ENCODE data around the gene BCL11B. TPM values are rescaled to one million over a fixed set of nuclear protein-coding genes. Genes with fewer than 3 reads are reported as not detected.

The BCL11B gene
- total RNA-seq, 4 donors from 2014 or later, result 0.68 to 1.5 (median 0.85) TPM

DNA sequence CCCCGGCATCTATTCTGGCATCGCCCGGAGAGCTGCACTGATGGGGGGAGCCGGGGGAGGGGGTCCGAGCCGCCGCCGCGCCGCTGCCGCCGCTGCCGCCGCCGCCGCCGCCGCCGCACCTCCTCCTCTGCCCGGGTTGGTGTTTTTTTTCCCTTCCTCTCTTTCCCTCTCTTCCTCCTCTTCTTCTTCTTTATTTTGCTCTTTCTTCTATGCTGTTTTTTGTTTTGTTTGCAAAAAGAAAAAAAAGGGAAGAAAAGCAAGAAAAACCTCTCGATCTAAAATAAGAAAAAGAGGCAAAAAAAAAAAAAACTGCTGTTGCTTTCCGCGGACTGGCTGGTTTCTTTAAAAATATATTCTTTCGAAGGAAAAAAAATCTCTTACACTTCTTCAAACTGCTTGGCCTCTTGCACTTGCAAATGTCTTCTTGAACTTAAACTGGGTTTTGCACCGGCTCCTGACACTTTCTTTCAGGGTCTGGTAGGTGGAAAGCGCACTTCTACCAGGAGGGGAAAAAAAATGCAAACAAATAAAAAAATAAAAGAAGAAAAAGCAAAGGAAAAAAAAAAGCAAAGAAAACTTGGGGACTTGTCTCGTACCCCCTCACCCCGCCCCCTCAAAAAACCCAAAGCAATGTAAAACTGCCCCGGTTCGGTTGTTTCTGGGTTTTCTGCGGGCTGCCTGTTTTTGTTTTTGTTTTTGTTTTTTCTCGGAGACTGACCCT is 616 bp downstream of the BCL11B start:
- TF ChIP-seq, protein P1, sequence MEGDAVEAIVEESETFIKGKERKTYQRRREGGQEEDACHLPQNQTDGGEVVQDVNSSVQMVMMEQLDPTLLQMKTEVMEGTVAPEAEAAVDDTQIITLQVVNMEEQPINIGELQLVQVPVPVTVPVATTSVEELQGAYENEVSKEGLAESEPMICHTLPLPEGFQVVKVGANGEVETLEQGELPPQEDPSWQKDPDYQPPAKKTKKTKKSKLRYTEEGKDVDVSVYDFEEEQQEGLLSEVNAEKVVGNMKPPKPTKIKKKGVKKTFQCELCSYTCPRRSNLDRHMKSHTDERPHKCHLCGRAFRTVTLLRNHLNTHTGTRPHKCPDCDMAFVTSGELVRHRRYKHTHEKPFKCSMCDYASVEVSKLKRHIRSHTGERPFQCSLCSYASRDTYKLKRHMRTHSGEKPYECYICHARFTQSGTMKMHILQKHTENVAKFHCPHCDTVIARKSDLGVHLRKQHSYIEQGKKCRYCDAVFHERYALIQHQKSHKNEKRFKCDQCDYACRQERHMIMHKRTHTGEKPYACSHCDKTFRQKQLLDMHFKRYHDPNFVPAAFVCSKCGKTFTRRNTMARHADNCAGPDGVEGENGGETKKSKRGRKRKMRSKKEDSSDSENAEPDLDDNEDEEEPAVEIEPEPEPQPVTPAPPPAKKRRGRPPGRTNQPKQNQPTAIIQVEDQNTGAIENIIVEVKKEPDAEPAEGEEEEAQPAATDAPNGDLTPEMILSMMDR (IDR thresholded peaks at IDR 0.05; ENCODE audit: low read depth), result no peak

DNA sequence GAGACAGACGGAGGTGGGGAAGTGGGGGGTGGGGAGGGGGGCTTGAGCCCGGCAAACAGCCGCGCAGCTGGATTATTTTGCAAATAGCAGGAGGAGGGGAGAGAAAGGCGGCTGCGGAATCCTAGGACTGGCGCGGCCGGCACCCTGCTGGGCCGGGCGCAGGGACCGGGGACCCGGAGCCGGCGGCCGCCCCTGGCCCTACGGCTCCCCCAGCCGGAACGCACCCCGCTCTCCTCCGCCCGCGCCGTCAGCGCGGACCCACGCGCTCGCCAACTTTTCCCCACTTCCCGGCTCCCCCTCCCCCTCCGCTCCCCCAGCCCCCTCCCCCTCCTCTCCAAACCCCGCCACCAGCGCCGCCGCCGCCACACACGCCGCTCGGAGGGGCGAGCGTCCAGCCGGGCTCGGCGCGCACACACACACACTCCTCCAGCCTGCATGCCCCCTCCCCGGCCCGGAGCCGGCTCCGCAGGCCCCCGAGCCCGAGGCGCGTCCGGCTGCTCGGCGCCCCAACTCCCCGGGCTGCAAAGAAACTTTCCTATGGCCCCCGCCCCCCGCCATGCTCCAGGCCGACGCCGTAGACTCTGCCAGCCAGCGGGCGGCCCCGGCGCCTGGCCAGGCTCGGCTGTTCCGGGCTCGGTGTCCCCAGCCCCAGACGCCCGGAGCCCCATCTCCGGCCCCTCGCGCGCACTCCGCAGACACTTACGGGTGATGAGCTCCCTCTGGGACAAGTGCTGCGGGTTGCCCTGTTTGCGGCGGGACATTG is 1.4 kb downstream of the BCL11B start:
- TF ChIP-seq, protein P1 (IDR thresholded peaks at IDR 0.05; ENCODE audit: low read depth), result no peak

DNA sequence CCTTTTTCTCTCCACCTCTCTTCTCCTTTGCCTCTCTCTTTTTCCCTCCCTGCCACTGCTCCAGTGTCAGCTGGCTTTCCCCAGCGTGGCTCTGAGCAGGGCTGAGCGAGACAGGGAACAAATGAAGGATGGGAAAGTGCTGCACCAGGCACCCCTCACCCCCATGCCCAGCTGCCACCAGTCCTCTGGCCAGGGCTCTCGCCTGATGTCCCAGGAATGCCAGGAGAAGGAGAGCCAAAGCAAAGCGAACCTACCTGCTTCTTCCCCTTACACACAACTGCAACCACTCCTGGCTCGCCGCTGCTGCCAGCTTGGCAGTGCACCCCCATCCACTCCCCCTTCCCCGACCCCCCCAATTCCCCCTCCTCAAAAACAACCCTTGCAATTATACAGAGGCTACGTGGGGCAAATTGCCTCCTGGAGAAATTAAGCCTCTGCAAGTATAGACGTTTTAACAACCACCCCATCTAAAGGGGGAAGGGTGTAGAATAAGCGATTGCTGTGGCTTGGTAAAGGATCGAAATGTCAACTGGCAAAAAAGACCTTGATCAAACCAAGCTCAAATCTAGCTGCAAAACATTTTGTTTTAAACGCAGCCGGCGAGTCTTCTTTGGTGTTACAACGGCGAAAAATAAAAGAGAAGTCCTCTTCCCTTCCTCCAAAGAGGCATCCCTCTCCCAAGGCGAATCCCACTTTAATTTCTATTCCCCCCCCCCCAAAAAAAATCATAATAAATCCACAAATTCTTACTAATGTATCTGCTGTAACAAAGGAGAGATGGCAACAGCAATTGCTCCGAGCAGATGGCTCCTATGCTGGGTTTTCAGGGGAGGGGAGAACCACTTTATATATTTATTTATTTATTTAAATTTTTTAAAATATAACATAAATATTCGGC is 2.9 kb downstream of the BCL11B start:
- TF ChIP-seq, protein P1 (IDR thresholded peaks at IDR 0.05; ENCODE audit: low read depth), result no peak

DNA sequence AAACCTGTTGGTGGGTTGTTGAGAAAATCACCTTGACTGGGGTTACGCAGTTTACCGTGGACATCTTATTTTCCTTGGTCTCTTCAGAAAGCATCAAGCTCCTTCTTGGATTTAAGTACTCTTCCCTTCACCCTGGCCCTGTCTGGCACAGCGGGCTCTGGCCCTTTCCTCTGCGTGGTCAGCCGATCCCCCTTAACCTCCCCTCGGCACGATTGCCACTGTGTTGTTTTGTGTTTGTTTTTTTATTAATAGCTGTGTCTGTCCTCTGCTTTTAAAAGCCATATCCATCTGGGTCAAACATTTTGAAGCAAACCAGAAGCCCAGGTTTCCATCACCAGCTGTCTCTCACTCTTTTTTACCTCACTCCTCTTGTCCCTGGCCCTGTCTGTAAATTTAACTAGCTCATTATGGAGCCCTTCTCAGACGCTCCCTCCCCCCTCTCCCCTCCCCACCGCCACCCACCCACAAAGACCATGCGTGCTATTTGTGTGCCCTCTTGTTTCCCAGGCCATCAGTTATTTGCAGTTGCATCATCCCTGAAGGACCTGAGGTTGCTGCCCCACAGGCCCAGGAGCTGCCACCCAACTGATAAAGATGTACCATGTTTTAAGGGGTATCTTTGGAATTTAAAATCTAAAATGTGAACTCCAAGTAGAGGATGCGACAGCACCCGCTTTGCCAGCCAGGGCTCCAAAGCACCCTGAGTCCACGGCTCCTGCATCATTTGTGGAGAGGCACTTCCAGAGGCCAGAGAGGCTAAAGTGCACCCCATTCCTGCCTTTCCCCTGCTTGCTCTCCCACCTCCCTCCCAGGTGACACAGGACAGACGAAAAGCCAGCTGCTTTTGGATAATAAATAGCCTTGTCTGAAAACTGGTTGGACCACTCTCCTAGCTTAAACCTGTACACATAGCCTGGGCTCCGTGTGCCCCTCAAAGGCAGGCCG is 3.9 kb downstream of the BCL11B start:
- TF ChIP-seq, protein P1 (IDR thresholded peaks at IDR 0.05; ENCODE audit: low read depth), result no peak

DNA sequence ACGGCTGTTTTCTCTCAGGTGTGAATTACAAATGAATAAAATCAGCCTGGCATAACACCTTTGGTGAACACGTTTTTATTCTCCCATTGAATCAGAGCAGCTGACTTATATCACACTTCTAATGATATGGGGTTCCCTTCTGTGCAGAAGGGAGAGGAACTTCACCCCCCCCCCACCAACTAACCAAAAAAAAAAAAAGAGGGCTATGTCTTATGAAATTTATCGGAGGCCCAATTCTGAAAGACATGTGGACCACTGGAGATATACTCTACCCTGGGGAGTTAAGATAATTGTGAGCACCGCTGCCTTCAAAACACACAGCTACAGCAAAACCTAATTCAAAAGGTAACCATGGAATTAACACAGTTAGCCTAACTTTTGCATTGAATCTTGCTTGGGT is 4.6 kb downstream of the BCL11B start:
- TF ChIP-seq, protein P1 (IDR thresholded peaks at IDR 0.05; ENCODE audit: low read depth), result no peak

DNA sequence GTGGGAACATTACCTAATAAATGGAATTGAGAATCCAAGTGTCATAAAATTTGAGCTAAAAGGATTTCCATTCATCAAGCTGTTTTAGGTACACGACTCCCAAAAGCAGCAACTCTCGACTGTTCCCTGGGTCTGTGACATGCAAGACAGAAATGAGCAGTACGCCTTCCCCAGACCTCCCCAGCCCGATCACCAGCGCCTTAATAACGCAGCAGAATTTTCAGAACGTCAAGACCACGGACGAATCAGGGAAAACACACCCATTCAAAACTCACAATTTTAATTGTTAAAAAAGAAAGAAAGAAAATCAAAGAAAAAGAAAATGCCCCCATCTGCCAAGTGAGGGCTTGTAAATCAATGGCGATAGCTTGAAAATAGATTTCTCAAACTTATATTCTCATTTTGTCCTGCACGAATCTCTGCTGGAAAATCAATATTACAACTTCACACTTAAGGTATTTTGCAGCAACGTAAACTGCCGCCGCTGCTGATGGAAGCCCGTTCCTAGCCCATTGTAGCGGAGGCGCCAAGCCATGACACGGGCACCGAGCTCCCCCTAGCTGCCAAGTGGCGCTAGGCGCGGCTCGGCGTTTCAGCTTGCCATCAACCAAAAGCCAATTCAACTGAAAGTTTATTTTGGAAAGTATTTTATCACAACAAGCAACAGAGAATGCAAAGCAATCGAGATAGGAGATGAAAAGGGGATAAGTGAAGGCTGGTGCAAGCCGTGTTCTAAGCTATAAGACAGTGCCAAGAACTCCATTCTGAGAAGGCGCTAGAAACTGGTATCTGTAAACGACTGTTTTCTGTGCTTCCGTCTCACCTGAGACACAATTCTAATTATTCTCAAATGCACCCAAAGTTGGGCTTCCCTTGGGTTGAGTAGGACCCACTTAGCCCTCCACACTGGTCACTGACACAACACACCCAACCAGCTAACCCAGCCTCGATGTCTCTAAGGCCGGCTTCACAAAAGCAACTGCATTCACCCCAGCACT is 5.5 kb downstream of the BCL11B start:
- TF ChIP-seq, protein P1 (IDR thresholded peaks at IDR 0.05; ENCODE audit: low read depth), result no peak

All from subcutaneous adipose tissue (tissue), 4 donors.